Testis (tissue), 2 donors: Measurements from ENCODE around the gene LGALS9.

Source experiments
- POLR2A ChIP-seq: fragments of 450-650 bp; IDR thresholded peaks from one replicate; pipeline ENCODE4 v1.6.1; 2017; ENCODE audit warnings: antibody characterized with exemption, mild to moderate bottlenecking, moderate library complexity
- TF ChIP-seq, protein P1 (sequence below), 3 experiments: fragments of 450-650 bp in 2 of 3; fragments of 200-600 bp in 1 of 3; sonication (generic) in 1 of 3; IDR thresholded peaks; one replicate each; pipeline ENCODE4 v1.5.1; 2016 to 2019; ENCODE audit warnings: antibody characterized with exemption in 3 of 3, mild to moderate bottlenecking in 2 of 3, moderate library complexity in 1 of 3

GRCh38 chr17:27649929-27650328, 18.9 kb downstream of the LGALS9 start:
- TF ChIP-seq, protein P1, sequence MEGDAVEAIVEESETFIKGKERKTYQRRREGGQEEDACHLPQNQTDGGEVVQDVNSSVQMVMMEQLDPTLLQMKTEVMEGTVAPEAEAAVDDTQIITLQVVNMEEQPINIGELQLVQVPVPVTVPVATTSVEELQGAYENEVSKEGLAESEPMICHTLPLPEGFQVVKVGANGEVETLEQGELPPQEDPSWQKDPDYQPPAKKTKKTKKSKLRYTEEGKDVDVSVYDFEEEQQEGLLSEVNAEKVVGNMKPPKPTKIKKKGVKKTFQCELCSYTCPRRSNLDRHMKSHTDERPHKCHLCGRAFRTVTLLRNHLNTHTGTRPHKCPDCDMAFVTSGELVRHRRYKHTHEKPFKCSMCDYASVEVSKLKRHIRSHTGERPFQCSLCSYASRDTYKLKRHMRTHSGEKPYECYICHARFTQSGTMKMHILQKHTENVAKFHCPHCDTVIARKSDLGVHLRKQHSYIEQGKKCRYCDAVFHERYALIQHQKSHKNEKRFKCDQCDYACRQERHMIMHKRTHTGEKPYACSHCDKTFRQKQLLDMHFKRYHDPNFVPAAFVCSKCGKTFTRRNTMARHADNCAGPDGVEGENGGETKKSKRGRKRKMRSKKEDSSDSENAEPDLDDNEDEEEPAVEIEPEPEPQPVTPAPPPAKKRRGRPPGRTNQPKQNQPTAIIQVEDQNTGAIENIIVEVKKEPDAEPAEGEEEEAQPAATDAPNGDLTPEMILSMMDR (IDR thresholded peaks at IDR 0.05): no peak
- TF ChIP-seq POLR2A: no peak
